Erythroblast (primary cell): ENCODE data around the gene HNRNPU.

ENCODE experiments used
- GATA1 ChIP-seq: IDR thresholded peaks from 2 replicates; pipeline ENCODE4 v1.6.1; 2011; ENCODE audit warnings: low read depth, mild to moderate bottlenecking, control low read depth, low read length, moderate library complexity
- POLR2A ChIP-seq: IDR thresholded peaks from 2 replicates; pipeline ENCODE4 v1.6.1; 2011; ENCODE audit warnings: mild to moderate bottlenecking, low read length

- TF ChIP-seq POLR2A, result no peak
- TF ChIP-seq GATA1, result no peak
Observed at GRCh38 chr1:244881552-244882280, 17.4 kb upstream of the HNRNPU start.
